Lower leg skin (tissue), 4 donors: ENCODE measurements around the gene TSHZ2. TPM values are rescaled to one million over a fixed set of nuclear protein-coding genes. Genes with fewer than 3 reads are reported as not detected.
"Not testable (repeated sequence)": the region's sequence is repeated elsewhere in the genome, so short reads cannot be mapped to it uniquely, and the experiment has no call there.

Experiments
- DNase-seq, 2 donors: peaks; one replicate each; pipeline ENCODE4 v3.0.0-alpha.2; 2019; ENCODE audit warnings: low spot score in 2 of 2
- H3K4me3 ChIP-seq: fragments of 200-600 bp; sonication (generic); 2 replicates; pipeline ENCODE4 v1.5.1; 2017; ENCODE audit warnings: mild to moderate bottlenecking, low read depth; ENCODE audit not compliant: poor library complexity, severe bottlenecking
- POLR2A ChIP-seq, 2 donors: fragments of 450-650 bp; IDR thresholded peaks; one replicate each; pipeline ENCODE4 v1.6.1; 2016 to 2017; ENCODE audit warnings: antibody characterized with exemption in 2 of 2, mild to moderate bottlenecking in 1 of 2, moderate library complexity in 1 of 2
- WGBS, 2 donors: methylation state at CpG; one replicate each; pipeline ENCODE4 v1.1.5; 2018; 5-methylcytosine and 5-hydroxymethylcytosine counted together
- intact Hi-C: fragments of 100-400 bp; cut with DNase I; formaldehyde crosslinking; loops from one replicate; pipeline ENCODE4 v1.15.0; 2023; ENCODE audit warnings: low total_unique reads
- total RNA-seq, 4 donors: library from RNA; depleted of rRNA; stranded (reverse); fragments of >200 nt; gene quantifications; one replicate each; pipeline ENCODE4 v1.1.0, GENCODE V29; 2016
- TF ChIP-seq, protein P1 (sequence below), 3 donors: fragments of 450-650 bp; IDR thresholded peaks; one replicate each; pipeline ENCODE4 v1.5.1; 2016; ENCODE audit warnings: antibody characterized with exemption in 3 of 3, mild to moderate bottlenecking in 3 of 3, moderate library complexity in 2 of 3

The TSHZ2 gene
- total RNA-seq, 4 donors from 2014 or later = 8.1 to 25.7 (median 10.5) TPM

DNA sequence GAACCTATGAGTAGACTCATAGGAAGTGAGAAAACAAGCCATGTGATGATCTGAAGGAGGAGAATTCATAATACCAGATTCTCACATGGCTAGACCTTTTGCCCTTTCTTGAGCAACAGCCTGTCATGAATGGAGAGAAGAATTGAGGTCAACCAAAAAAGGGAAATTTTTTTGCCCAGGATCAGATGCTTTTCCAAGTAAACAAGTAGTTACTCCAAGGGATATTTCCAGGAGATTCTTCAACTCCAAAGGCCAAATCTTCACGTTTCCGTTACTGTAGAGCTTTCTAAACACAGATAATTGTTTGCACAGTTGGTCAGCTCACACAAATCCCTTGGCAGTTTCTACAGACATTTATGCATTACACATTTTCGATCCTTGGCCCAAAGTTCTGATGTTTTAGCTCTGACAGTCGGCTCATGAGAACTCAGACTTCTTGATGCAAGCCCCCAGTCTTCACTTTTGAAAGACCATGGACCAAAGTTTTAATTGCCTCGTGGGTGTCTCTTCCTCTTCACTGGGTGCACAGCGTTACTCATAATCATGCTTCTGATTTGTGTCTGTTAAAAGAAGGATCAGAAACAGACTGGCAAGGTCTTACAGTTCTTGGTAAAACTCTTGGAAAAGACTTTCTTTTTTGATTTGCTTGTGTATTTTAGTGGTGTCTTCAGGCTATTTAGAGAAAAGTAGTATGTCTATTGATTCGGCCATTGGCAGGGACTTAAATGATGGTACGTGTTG lies 115.0 kb downstream of the TSHZ2 start:
- intact Hi-C loops = no loop called here
- peak in 1 of 2 donors; percentile 38 for DNase-seq
- WGBS, 2 donors = 56 to 64% methylated on average over 8 of the region's 8 CpGs
- no peak overlapping the region for H3K4me3 ChIP-seq
- TF ChIP-seq POLR2A (IDR thresholded peaks at IDR 0.05) = no peak
- TF ChIP-seq, protein P1, sequence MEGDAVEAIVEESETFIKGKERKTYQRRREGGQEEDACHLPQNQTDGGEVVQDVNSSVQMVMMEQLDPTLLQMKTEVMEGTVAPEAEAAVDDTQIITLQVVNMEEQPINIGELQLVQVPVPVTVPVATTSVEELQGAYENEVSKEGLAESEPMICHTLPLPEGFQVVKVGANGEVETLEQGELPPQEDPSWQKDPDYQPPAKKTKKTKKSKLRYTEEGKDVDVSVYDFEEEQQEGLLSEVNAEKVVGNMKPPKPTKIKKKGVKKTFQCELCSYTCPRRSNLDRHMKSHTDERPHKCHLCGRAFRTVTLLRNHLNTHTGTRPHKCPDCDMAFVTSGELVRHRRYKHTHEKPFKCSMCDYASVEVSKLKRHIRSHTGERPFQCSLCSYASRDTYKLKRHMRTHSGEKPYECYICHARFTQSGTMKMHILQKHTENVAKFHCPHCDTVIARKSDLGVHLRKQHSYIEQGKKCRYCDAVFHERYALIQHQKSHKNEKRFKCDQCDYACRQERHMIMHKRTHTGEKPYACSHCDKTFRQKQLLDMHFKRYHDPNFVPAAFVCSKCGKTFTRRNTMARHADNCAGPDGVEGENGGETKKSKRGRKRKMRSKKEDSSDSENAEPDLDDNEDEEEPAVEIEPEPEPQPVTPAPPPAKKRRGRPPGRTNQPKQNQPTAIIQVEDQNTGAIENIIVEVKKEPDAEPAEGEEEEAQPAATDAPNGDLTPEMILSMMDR (IDR thresholded peaks at IDR 0.05) = no peak

- WGBS, 2 donors = 74 to 77% methylated on average over 10 of the region's 10 CpGs
- no peak for DNase-seq
- TF ChIP-seq POLR2A (IDR thresholded peaks at IDR 0.05) = no peak
- TF ChIP-seq, protein P1 (IDR thresholded peaks at IDR 0.05) = no peak
- H3K4me3 ChIP-seq = no peak overlapping the region
- intact Hi-C loops = no loop called here
Observed at GRCh38 chr20:53088786-53089185, 116.6 kb downstream of the TSHZ2 start.

DNA sequence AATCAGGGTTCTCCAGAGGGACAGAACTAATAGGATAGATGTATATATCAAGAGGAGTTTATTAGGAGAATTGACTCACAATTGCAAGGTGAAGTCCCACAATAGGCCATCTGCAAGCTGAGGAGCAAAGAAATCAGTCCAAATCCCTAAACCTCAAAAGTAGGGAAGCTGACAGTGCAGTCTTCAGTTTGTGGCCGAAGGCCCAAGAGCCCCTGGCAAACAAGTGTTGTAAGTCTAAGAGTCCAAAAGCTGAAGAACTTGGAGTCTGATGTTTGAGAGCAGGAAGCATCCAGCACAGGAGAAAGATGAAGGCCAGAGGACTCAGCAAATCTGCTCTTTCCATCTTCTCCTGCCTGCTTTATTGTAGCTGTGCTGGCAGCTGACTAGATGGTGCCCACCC lies 117.7 kb downstream of the TSHZ2 start:
- intact Hi-C loops, DNase-seq, H3K4me3 ChIP-seq: not testable (repeated sequence)
- WGBS, 2 donors = 45 to 63% methylated on average over 1 of the region's 1 CpG

- intact Hi-C loops = no loop called here
- no peak for DNase-seq
- TF ChIP-seq POLR2A (IDR thresholded peaks at IDR 0.05) = no peak
- TF ChIP-seq, protein P1 (IDR thresholded peaks at IDR 0.05) = no peak
- no peak overlapping the region for H3K4me3 ChIP-seq
- WGBS, 2 donors = 88 to 90% methylated on average over 4 of the region's 4 CpGs
Observed at GRCh38 chr20:53091789-53092188, 119.6 kb downstream of the TSHZ2 start.

DNA sequence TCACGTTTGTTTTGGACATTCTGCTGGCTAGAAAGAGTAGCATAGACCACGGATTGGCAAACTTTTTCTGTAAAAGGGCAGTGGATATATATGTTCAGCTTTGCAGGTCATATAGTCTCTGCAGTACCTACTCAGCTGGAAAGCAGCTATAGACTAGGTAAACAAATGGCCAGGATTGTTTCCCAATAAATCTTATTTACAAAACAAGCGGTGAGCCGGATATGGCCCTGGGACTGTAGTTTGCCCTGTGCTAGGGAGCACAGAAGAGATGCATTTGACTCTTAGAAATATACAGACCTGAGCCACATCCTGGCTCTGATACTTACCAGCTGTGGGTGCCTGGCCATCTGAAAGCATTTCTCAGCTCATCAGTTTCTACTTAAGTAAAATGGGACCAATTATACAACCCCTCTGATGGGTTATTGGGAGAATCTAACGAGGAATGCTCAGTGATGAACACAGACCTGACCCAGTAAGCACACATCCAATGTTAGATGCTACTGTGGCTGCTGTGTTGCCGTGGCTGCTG lies 120.7 kb downstream of the TSHZ2 start:
- TF ChIP-seq, protein P1 (IDR thresholded peaks at IDR 0.05) = no peak
- no peak for TF ChIP-seq POLR2A (IDR thresholded peaks at IDR 0.05)
- no peak for DNase-seq
- intact Hi-C loops = no loop called here
- 83 to 87% methylated on average over 6 of the region's 6 CpGs for WGBS, 2 donors
- H3K4me3 ChIP-seq = no peak overlapping the region

- WGBS, 2 donors = 67 to 82% methylated on average over 2 of the region's 2 CpGs
- no peak overlapping the region for H3K4me3 ChIP-seq
- TF ChIP-seq, protein P1 (IDR thresholded peaks at IDR 0.05) = no peak
- no peak for TF ChIP-seq POLR2A (IDR thresholded peaks at IDR 0.05)
- intact Hi-C loops = no loop called here
- DNase-seq = no peak
Observed at GRCh38 chr20:53097371-53097770, 125.2 kb downstream of the TSHZ2 start.
